HL-60 (cell line): ENCODE results near the gene CTH.

Experiments
- DNase-seq, 2 experiments: peaks; one replicate each; pipeline ENCODE4 v3.0.0-alpha.2; 2010 to 2020; ENCODE audit warnings: low read depth in 1 of 2, low spot score in 1 of 2
- H3K27ac ChIP-seq: fragments of 250-450 bp; sonication (Bioruptor Pico); replicated peaks from 2 replicates; pipeline ENCODE4 v1.5.1; 2020; ENCODE audit warnings: mild to moderate bottlenecking, moderate library complexity
- H3K27me3 ChIP-seq: fragments of 250-450 bp; sonication (Bioruptor Pico); 2 replicates; pipeline ENCODE4 v1.5.1; 2021; ENCODE audit warnings: mild to moderate bottlenecking, moderate library complexity; ENCODE audit not compliant: insufficient read depth, poor library complexity, severe bottlenecking
- H3K4me3 ChIP-seq: replicated peaks from 2 replicates; pipeline ENCODE4 v1.5.1; 2011; ENCODE audit warnings: mild to moderate bottlenecking, control low read depth, low read length; ENCODE audit not compliant: insufficient read depth
- GABPA ChIP-seq: IDR thresholded peaks from 2 replicates; pipeline ENCODE4 v1.6.1; 2012; ENCODE audit warnings: low read depth
- POLR2AphosphoS5 ChIP-seq: IDR thresholded peaks from 2 replicates; pipeline ENCODE4 v1.6.1; 2012; ENCODE audit warnings: low read depth
- SPI1 ChIP-seq: IDR thresholded peaks from 2 replicates; pipeline ENCODE4 v1.6.1; 2012; ENCODE audit warnings: low read depth, mild to moderate bottlenecking, borderline replicate concordance
- TF ChIP-seq, protein P1 (sequence below): IDR thresholded peaks from 2 replicates; pipeline ENCODE4 v1.6.1; 2012; ENCODE audit warnings: low read depth; ENCODE audit not compliant: insufficient replicate concordance
- TF ChIP-seq, protein P2 (sequence below): IDR thresholded peaks from one replicate; pipeline ENCODE4 v1.5.1; 2011; ENCODE audit warnings: low read length, control low read depth, inconsistent platforms; ENCODE audit not compliant: insufficient read depth

CTH gene

DNA sequence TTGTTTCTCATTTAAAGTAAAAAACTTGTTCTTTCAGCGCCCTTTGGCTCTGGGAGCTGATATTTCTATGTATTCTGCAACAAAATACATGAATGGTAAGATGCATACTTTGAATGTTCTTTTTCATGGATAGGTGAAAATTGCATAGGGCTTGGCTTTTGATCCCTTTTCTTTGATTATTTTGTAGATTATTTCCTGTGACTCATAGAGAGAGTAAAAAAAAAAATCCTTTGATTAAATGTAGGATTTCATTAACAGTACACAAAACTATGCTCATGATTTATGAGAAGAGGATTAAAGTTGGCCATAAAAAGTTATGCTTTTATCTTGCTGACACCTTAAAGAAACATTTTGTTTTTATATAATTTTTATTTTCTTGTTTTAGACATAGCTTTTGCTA, 18.7 kb downstream of the CTH start:
- TF ChIP-seq, protein P1, sequence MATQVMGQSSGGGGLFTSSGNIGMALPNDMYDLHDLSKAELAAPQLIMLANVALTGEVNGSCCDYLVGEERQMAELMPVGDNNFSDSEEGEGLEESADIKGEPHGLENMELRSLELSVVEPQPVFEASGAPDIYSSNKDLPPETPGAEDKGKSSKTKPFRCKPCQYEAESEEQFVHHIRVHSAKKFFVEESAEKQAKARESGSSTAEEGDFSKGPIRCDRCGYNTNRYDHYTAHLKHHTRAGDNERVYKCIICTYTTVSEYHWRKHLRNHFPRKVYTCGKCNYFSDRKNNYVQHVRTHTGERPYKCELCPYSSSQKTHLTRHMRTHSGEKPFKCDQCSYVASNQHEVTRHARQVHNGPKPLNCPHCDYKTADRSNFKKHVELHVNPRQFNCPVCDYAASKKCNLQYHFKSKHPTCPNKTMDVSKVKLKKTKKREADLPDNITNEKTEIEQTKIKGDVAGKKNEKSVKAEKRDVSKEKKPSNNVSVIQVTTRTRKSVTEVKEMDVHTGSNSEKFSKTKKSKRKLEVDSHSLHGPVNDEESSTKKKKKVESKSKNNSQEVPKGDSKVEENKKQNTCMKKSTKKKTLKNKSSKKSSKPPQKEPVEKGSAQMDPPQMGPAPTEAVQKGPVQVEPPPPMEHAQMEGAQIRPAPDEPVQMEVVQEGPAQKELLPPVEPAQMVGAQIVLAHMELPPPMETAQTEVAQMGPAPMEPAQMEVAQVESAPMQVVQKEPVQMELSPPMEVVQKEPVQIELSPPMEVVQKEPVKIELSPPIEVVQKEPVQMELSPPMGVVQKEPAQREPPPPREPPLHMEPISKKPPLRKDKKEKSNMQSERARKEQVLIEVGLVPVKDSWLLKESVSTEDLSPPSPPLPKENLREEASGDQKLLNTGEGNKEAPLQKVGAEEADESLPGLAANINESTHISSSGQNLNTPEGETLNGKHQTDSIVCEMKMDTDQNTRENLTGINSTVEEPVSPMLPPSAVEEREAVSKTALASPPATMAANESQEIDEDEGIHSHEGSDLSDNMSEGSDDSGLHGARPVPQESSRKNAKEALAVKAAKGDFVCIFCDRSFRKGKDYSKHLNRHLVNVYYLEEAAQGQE: no peak
- TF ChIP-seq, protein P2, sequence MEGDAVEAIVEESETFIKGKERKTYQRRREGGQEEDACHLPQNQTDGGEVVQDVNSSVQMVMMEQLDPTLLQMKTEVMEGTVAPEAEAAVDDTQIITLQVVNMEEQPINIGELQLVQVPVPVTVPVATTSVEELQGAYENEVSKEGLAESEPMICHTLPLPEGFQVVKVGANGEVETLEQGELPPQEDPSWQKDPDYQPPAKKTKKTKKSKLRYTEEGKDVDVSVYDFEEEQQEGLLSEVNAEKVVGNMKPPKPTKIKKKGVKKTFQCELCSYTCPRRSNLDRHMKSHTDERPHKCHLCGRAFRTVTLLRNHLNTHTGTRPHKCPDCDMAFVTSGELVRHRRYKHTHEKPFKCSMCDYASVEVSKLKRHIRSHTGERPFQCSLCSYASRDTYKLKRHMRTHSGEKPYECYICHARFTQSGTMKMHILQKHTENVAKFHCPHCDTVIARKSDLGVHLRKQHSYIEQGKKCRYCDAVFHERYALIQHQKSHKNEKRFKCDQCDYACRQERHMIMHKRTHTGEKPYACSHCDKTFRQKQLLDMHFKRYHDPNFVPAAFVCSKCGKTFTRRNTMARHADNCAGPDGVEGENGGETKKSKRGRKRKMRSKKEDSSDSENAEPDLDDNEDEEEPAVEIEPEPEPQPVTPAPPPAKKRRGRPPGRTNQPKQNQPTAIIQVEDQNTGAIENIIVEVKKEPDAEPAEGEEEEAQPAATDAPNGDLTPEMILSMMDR: no peak
- TF ChIP-seq SPI1 (no peak), GABPA (no peak), POLR2AphosphoS5 (no peak)
- no peak overlapping the region for H3K27ac ChIP-seq
- no peak overlapping the region for H3K4me3 ChIP-seq
- DNase-seq: no peak
- H3K27me3 ChIP-seq: no peaks in the 10 kb centered on the region

DNA sequence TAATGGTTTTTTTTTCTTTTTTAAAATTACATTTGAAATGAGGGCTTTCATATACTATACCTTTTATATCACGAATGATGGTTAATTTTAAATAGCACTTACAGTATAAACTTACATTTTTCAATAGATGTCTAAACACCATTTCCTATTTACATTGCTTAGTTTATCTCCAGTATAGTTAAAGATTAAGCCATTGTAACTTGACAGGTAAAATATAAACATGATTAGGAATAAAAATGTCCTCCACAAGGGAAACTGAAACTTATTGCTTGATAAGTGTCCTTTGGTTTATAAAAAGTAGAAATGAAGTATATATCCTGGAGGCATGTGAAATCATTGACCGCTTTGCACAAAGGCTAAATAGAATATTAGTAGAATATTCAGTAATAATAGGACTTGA, 20.2 kb downstream of the CTH start:
- TF ChIP-seq POLR2AphosphoS5 (no peak), SPI1 (no peak), GABPA (no peak)
- TF ChIP-seq, protein P2: no peak
- TF ChIP-seq, protein P1: no peak
- no peak for DNase-seq
- Histone ChIP-seq H3K27me3 (no peaks in the 10 kb centered on the region), H3K27ac (no peak overlapping the region), H3K4me3 (no peak overlapping the region)

DNA sequence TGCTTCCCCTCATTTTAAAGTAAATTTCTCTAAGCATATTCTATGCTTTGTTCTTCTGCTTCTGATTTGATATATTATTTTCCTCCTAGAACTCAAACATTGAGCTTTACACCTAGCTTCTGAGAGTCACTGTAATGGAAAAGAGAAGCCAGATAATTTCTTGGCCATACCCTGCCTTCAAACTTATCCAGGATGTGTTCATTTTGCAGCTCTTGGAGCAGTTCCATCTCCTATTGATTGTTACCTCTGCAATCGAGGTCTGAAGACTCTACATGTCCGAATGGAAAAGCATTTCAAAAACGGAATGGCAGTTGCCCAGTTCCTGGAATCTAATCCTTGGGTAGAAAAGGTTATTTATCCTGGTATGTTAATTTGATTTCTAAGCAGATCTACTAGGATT, 20.8 kb downstream of the CTH start:
- TF ChIP-seq, protein P2: no peak
- TF ChIP-seq, protein P1: no peak
- TF ChIP-seq SPI1: no peak
- no peak for TF ChIP-seq GABPA
- TF ChIP-seq POLR2AphosphoS5: no peak
- H3K27me3 ChIP-seq: no peaks in the 10 kb centered on the region
- no peak overlapping the region for H3K27ac ChIP-seq
- H3K4me3 ChIP-seq: no peak overlapping the region
- DNase-seq: no peak
